HFF-Myc (cell line): ENCODE data around the gene GLCCI1.

ENCODE experiments used
- DNase-seq: peaks from one replicate; pipeline ENCODE4 v3.0.0-alpha.2; 2011; ENCODE audit warnings: low read depth; ENCODE audit errors: extremely low read depth
- H3K4me3 ChIP-seq: replicated peaks from 2 replicates; pipeline ENCODE4 v1.5.1; 2011; ENCODE audit warnings: low read depth, mild to moderate bottlenecking, control low read depth, low read length
- TF ChIP-seq, protein P1 (sequence below): IDR thresholded peaks from 2 replicates; pipeline ENCODE4 v1.5.1; 2012; ENCODE audit warnings: mild to moderate bottlenecking, low read depth, low read length, control low read depth; ENCODE audit errors: missing control alignments

The GLCCI1 gene

GRCh38 chr7:8131694-8132605, 163.4 kb downstream of the GLCCI1 start:
- H3K4me3 ChIP-seq = no peak overlapping the region
- TF ChIP-seq, protein P1, sequence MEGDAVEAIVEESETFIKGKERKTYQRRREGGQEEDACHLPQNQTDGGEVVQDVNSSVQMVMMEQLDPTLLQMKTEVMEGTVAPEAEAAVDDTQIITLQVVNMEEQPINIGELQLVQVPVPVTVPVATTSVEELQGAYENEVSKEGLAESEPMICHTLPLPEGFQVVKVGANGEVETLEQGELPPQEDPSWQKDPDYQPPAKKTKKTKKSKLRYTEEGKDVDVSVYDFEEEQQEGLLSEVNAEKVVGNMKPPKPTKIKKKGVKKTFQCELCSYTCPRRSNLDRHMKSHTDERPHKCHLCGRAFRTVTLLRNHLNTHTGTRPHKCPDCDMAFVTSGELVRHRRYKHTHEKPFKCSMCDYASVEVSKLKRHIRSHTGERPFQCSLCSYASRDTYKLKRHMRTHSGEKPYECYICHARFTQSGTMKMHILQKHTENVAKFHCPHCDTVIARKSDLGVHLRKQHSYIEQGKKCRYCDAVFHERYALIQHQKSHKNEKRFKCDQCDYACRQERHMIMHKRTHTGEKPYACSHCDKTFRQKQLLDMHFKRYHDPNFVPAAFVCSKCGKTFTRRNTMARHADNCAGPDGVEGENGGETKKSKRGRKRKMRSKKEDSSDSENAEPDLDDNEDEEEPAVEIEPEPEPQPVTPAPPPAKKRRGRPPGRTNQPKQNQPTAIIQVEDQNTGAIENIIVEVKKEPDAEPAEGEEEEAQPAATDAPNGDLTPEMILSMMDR = no peak
- DNase-seq = no peak

GRCh38 chr7:8133188-8133848, 164.7 kb downstream of the GLCCI1 start:
- DNase-seq = no peak
- no peak overlapping the region for H3K4me3 ChIP-seq
- TF ChIP-seq, protein P1 = no peak

GRCh38 chr7:8134089-8134733, 165.6 kb downstream of the GLCCI1 start:
- TF ChIP-seq, protein P1 = no peak
- H3K4me3 ChIP-seq = no peak overlapping the region
- no peak for DNase-seq

DNA sequence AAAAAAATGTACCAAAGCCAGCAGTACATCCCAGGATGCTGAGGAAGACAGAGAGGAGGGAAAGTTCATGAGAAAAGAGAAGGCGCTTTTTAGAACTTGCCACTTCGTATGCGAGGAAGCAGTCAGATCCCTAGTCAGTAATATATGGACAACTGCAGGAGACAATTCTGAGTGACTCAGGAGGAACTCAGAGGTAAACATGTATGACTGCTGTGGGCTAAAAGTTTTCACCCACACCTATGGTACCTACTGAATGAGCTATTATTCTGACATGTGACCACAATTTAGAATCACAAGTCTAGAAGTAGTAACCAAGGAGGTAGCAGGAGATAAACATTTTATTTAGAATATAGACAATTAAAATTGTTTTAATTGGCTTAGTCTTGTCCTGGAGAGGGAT, 166.8 kb downstream of the GLCCI1 start:
- DNase-seq = no peak
- H3K4me3 ChIP-seq = no peak overlapping the region
- TF ChIP-seq, protein P1 = no peak

- no peak overlapping the region for H3K4me3 ChIP-seq
- TF ChIP-seq, protein P1 = no peak
- no peak for DNase-seq
Observed at GRCh38 chr7:8136051-8136730, 167.6 kb downstream of the GLCCI1 start.
